Caco-2 (cell line): ENCODE results near the gene EMCN. TPM values are rescaled to one million over a fixed set of nuclear protein-coding genes. Genes with fewer than 3 reads are reported as not detected.

Source experiments
- BruUV-seq: library from RNA; stranded (reverse); fragments of 400-500 nt; replicated peaks from 2 replicates; lab custom pipeline; 2021; lab: Mats Ljungman, UMichigan
- CTCF ChIA-PET: fragments of 300-600 bp; sonication (Branson Sonifier 250); formaldehyde crosslinking; loops from one replicate; lab custom pipeline; 2022; ENCODE audit warnings: antibody characterized with exemption; lab: Charles Lee
- POLR2A ChIA-PET: fragments of 300-600 bp; sonication (Branson Sonifier 250); formaldehyde crosslinking; loops from one replicate; lab custom pipeline; 2022; ENCODE audit warnings: antibody characterized with exemption; lab: Charles Lee
- DNase-seq, 2 experiments: peaks; one replicate each; pipeline versions ENCODE4 v3.0.0 to v3.0.0-alpha.2; 2020 to 2022
- H3K27me3 ChIP-seq: replicated peaks from 2 replicates; pipeline ENCODE4 v1.6.0; 2011; ENCODE audit warnings: low read length; ENCODE audit not compliant: control insufficient read depth, insufficient read depth
- H3K36me3 ChIP-seq: 2 replicates; pipeline ENCODE4 v1.5.1; 2011; ENCODE audit warnings: low read length; ENCODE audit not compliant: control insufficient read depth, insufficient read depth
- H3K4me1 ChIP-seq: fragments of 250-450 bp; sonication (Bioruptor Pico); 2 replicates; pipeline ENCODE4 v1.5.1; 2020; ENCODE audit warnings: mild to moderate bottlenecking
- H3K4me3 ChIP-seq: 2 replicates; pipeline ENCODE4 v1.5.1; 2011; ENCODE audit warnings: low read depth, mild to moderate bottlenecking, control low read depth, low read length
- H3K9me3 ChIP-seq: fragments of 250-450 bp; sonication (Bioruptor Pico); 2 replicates; pipeline ENCODE4 v1.5.1; 2020; ENCODE audit warnings: mild to moderate bottlenecking, moderate library complexity
- H3K27ac Mint-ChIP-seq: one replicate; pipeline ENCODE4 v1.8.0; 2022; ENCODE audit warnings: mixed read lengths; ENCODE audit not compliant: unreplicated experiment
- H3K27me3 Mint-ChIP-seq: one replicate; pipeline ENCODE4 v1.8.0; 2022; ENCODE audit warnings: mixed read lengths; ENCODE audit not compliant: insufficient read depth, unreplicated experiment
- H3K36me3 Mint-ChIP-seq: one replicate; pipeline ENCODE4 v1.8.0; 2022; ENCODE audit warnings: mild to moderate bottlenecking, mixed read lengths; ENCODE audit not compliant: insufficient read depth, unreplicated experiment
- H3K4me1 Mint-ChIP-seq: one replicate; pipeline ENCODE4 v1.8.0; 2022; ENCODE audit warnings: low read depth, mixed read lengths; ENCODE audit not compliant: unreplicated experiment
- H3K4me3 Mint-ChIP-seq: one replicate; pipeline ENCODE4 v1.8.0; 2022; ENCODE audit warnings: mild to moderate bottlenecking, moderate library complexity, mixed read lengths; ENCODE audit not compliant: unreplicated experiment
- H3K9me3 Mint-ChIP-seq: one replicate; pipeline ENCODE4 v1.8.0; 2022; ENCODE audit warnings: mixed read lengths; ENCODE audit not compliant: unreplicated experiment
- CTCF ChIP-seq, 2 experiments: fragments of 200-600 bp in 1 of 2; IDR thresholded peaks; 1 replicate in 1 of 2; 2 replicates in 1 of 2; pipeline versions ENCODE4 v1.5.1 to v1.8.0; 2011 to 2022; ENCODE audit warnings: antibody characterized with exemption in 1 of 2, control low read depth in 1 of 2, inconsistent platforms in 1 of 2, low read depth in 1 of 2, low read length in 1 of 2, mild to moderate bottlenecking in 1 of 2, moderate library complexity in 1 of 2; ENCODE audit not compliant: insufficient read depth in 1 of 2, severe bottlenecking in 1 of 2, unreplicated experiment in 1 of 2
- intact Hi-C: fragments of 100-400 bp; cut with micrococcal nuclease; formaldehyde crosslinking; loops from one replicate; pipeline ENCODE4 v1.10.0; 2022; ENCODE audit not compliant: unreplicated experiment
- total RNA-seq: library from RNA; stranded (reverse); gene quantifications from 2 replicates; pipeline ENCODE4 v1.2.3, GENCODE V29; 2022

EMCN gene
- total RNA-seq, 1 experiment from 2014 or later: not detected

GRCh38 chr4:100516225-100516624 lies 1.6 kb downstream of the EMCN start:
- Mint-ChIP-seq H3K27me3 (peaks cover 5% of the 10 kb centered on the region), H3K4me1 (no peaks in the 10 kb centered on the region), H3K36me3 (no peaks in the 10 kb centered on the region), H3K9me3 (no peaks in the 10 kb centered on the region), H3K4me3 (no peak overlapping the region), H3K27ac (no peak overlapping the region)
- CTCF ChIA-PET: no interaction called here
- Histone ChIP-seq H3K4me3 (no peak overlapping the region), H3K27me3 (no peaks in the 10 kb centered on the region), H3K4me1 (no peaks in the 10 kb centered on the region), H3K9me3 (no peaks in the 10 kb centered on the region), H3K36me3 (no peaks in the 10 kb centered on the region)
- POLR2A ChIA-PET: no interaction called here
- no peak for DNase-seq
- intact Hi-C loops: no loop called here
- BruUV-seq: no TSS peak
- no peak for TF ChIP-seq CTCF (IDR thresholded peaks at IDR 0.05; ENCODE audit: insufficient read depth in 1 of 2, low read depth in 1 of 2, low read length in 1 of 2, severe bottlenecking in 1 of 2, unreplicated experiment in 1 of 2)

DNA sequence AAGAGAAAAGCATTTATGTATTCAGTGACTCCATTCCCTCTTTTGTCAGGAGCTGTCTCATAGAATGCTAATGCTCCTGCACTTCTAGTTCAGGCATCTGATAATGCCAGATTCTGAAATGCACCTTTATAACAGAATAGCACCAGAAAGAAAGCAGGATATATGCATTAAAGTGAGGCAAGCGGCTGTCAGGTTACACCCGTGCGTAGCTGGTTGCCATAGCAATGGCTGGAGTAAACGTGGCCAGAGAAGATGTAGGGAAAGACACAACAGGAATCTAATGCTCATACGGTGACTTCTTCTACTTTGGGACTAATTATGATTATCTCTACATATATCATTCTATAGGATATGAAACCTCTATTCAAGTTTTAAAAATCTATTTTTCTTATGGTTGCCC lies 5.9 kb downstream of the EMCN start:
- Mint-ChIP-seq H3K9me3 (no peaks in the 10 kb centered on the region), H3K27ac (no peak overlapping the region), H3K4me3 (no peak overlapping the region), H3K27me3 (peaks cover 8% of the 10 kb centered on the region), H3K4me1 (no peaks in the 10 kb centered on the region), H3K36me3 (no peaks in the 10 kb centered on the region)
- ChIA-PET CTCF (no interaction called here), POLR2A (no interaction called here)
- DNase-seq: no peak
- H3K9me3 ChIP-seq: no peaks in the 10 kb centered on the region
- H3K4me3 ChIP-seq: no peak overlapping the region
- no peaks in the 10 kb centered on the region for H3K27me3 ChIP-seq
- no peak for TF ChIP-seq CTCF (IDR thresholded peaks at IDR 0.05; ENCODE audit: insufficient read depth in 1 of 2, low read depth in 1 of 2, low read length in 1 of 2, severe bottlenecking in 1 of 2, unreplicated experiment in 1 of 2)
- intact Hi-C loops: no loop called here
- H3K4me1 ChIP-seq: no peaks in the 10 kb centered on the region
- BruUV-seq: no TSS peak
- no peaks in the 10 kb centered on the region for H3K36me3 ChIP-seq

DNA sequence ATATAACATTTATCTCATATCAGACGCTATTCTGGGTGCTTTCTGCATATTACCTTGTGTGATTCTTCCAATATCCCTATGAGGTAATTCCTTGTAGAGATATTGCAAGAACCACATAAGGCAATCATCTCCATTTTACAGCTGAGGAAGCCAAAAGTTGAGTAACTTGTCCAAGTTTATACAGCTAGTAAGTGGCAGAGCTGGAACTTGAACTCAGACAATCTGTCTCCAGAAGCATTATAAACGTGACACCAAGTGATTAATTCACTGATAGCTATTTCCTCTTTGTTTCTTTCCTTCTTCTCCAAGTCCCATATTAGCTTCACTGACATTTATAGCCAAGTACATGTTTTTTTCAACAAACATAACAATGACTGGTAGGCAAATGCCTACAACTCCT lies 7.3 kb downstream of the EMCN start:
- Mint-ChIP-seq H3K9me3 (no peaks in the 10 kb centered on the region), H3K27me3 (peaks cover 8% of the 10 kb centered on the region), H3K27ac (no peak overlapping the region), H3K4me1 (no peaks in the 10 kb centered on the region), H3K36me3 (no peaks in the 10 kb centered on the region), H3K4me3 (no peak overlapping the region)
- ChIA-PET CTCF (no interaction called here), POLR2A (no interaction called here)
- no peak overlapping the region for H3K4me3 ChIP-seq
- no peak for DNase-seq
- H3K9me3 ChIP-seq: no peaks in the 10 kb centered on the region
- no peaks in the 10 kb centered on the region for H3K4me1 ChIP-seq
- no peak for TF ChIP-seq CTCF (IDR thresholded peaks at IDR 0.05; ENCODE audit: insufficient read depth in 1 of 2, low read depth in 1 of 2, low read length in 1 of 2, severe bottlenecking in 1 of 2, unreplicated experiment in 1 of 2)
- BruUV-seq: no TSS peak
- no peaks in the 10 kb centered on the region for H3K27me3 ChIP-seq
- intact Hi-C loops: no loop called here
- H3K36me3 ChIP-seq: no peaks in the 10 kb centered on the region
